Heart left ventricle (tissue), 16 donors: ENCODE results near the gene CYB5D1. TPM values are rescaled to one million over a fixed set of nuclear protein-coding genes. Genes with fewer than 3 reads are reported as not detected.

Source experiments
- ATAC-seq, 4 donors: fragments of 200-7000 bp; cut with Tn5 transposase; one replicate each; pipeline ENCODE4 v1.9.1; 2020 to 2022; ENCODE audit warnings: moderate library complexity in 4 of 4, mild to moderate bottlenecking in 3 of 4, moderate number of reproducible peaks in 1 of 4
- DNase-seq, 5 donors: peaks; one replicate each; pipeline ENCODE4 v3.0.0-alpha.2; 2020
- H3K27ac ChIP-seq, 12 donors: fragments of 200-600 bp; sonication (generic) in 4 of 12; one replicate each; pipeline versions ENCODE4 v1.5.0 to v1.8.0; 2016 to 2022; ENCODE audit warnings: mild to moderate bottlenecking in 2 of 12
- H3K27me3 ChIP-seq, 9 donors: fragments of 200-600 bp; sonication (generic) in 2 of 9; one replicate each; pipeline versions ENCODE4 v1.5.1 to v1.8.0; 2016 to 2022; ENCODE audit warnings: mild to moderate bottlenecking in 3 of 9
- H3K36me3 ChIP-seq, 9 donors: fragments of 200-600 bp; sonication (generic) in 2 of 9; one replicate each; pipeline versions ENCODE4 v1.5.0 to v1.8.0; 2018 to 2022; ENCODE audit warnings: mild to moderate bottlenecking in 2 of 9
- H3K4me1 ChIP-seq, 12 donors: fragments of 200-600 bp; sonication (generic) in 4 of 12; one replicate each; pipeline versions ENCODE4 v1.5.0 to v1.8.0; 2016 to 2022; ENCODE audit warnings: mild to moderate bottlenecking in 3 of 12
- H3K4me3 ChIP-seq, 12 donors: fragments of 200-600 bp; sonication (generic) in 4 of 12; one replicate each; pipeline versions ENCODE4 v1.5.0 to v1.8.0; 2017 to 2022; ENCODE audit warnings: mild to moderate bottlenecking in 9 of 12, moderate library complexity in 4 of 12
- H3K9me3 ChIP-seq, 12 donors: fragments of 200-600 bp; sonication (generic) in 4 of 12; one replicate each; pipeline versions ENCODE4 v1.5.0 to v1.8.0; 2016 to 2022; ENCODE audit warnings: mild to moderate bottlenecking in 1 of 12
- CTCF ChIP-seq, 12 donors: fragments of 200-600 bp; sonication (generic) in 4 of 12; IDR thresholded peaks; one replicate each; pipeline versions ENCODE4 v1.5.0 to v1.8.0; 2018 to 2022; ENCODE audit warnings: antibody characterized with exemption in 12 of 12, mild to moderate bottlenecking in 5 of 12
- POLR2A ChIP-seq, 2 donors: fragments of 450-650 bp; IDR thresholded peaks; one replicate each; pipeline ENCODE4 v1.6.1; 2017; ENCODE audit warnings: antibody characterized with exemption in 2 of 2, mild to moderate bottlenecking in 2 of 2, moderate library complexity in 2 of 2
- WGBS, 4 donors: extraction: QIAGEN DNeasy Blood & Tissue Kit in 2 of 4; methylation state at CpG; one replicate each; pipeline versions ENCODE4 v1.1.5 to v1.1.7; 2013 to 2018; 5-methylcytosine and 5-hydroxymethylcytosine counted together
- intact Hi-C, 10 donors: fragments of 100-400 bp; cut with DNase I; formaldehyde crosslinking; loops; one replicate each; pipeline versions ENCODE4 v1.11.1 to v1.14.2; 2022
- polyA plus RNA-seq, 2 donors: library from polyadenylated mRNA; stranded (reverse); fragments of 200-250 nt; gene quantifications; one replicate each; pipeline ENCODE4 v1.2.3, GENCODE V29; 2013
- total RNA-seq, 9 donors: library from RNA; depleted of rRNA in 2 of 9; stranded (reverse); fragments of >200 nt in 2 of 9; fragmentation: NEBNext Ultra II Directional in 3 of 9; extraction: Animal tissue kit (Norgen Biotek cat#: 25700) in 3 of 9; gene quantifications; one replicate each; pipeline versions ENCODE4 v1.1.0 to v1.2.4, GENCODE V29; 2016 to 2023
- donor health status: ischemic (EF 13 %, LVEDD 7.1; RV severe dilation, severe dysfunction).
- donor health status: healthy with polysubstance abuse.
- donor health status: DM: no; HTN: yes; CAD: no.
- donor health status: DM: no; HTN: no; CAD: no.
- donor health status: ischemic (EF 25% LVEDD 6.9; RV normal size, moderate dysfunction).
- donor health status: ischemic (EF 25% LVEDD 5.7; RV mildly dilated, moderate dysfunction).
- donor health status: healthy.
- donor health status: DM: yes; HTN: yes; CAD: no.
- donor health status: ischemic (EF 35%, LVEDD 5.7; RV mildly dilated, moderate dysfunction).
- donor health status: nonischemic (EF 11% LVEDD 7.7; RV severe dilation, severe dysfunction).
- donor health status: DM: yes; HTN: yes; CAD: no.
- donor health status: PGD.
- donor health status: ischemic (EF 29% LVEDD 5.4; RV normal size, mild dysfunction).
- donor health status: nonischemic (EF 23%, LVEDD 6.1; RV moderate dilation, normal function).

CYB5D1 gene
- total and polyA plus RNA-seq, 11 donors = 9.3 to 20.4 (median 15.5) TPM

GRCh38 chr17:7911116-7911515 is 53.3 kb downstream of the CYB5D1 start:
- 73 to 80% (median 78%) methylated on average over 9 of the region's 9 CpGs for WGBS, 4 donors
- no peak overlapping the region for H3K27ac ChIP-seq
- no peak overlapping the region for H3K4me3 ChIP-seq
- no peaks in the 10 kb centered on the region for H3K27me3 ChIP-seq
- no peak for DNase-seq
- TF ChIP-seq CTCF (IDR thresholded peaks at IDR 0.05) (no peak), POLR2A (IDR thresholded peaks at IDR 0.05) (no peak)
- H3K36me3 ChIP-seq = peaks cover 0 to 61% (median 54%) of the 10 kb centered on the region in 9 donors
- no peak for ATAC-seq
- intact Hi-C loops = loop anchor here in 9 of 10 donors (5.0 to 10.0 kb wide), 3 partner anchors 131 to 146 kb away; no protein-coding TSS in a partner anchor
- no peaks in the 10 kb centered on the region for H3K9me3 ChIP-seq
- H3K4me1 ChIP-seq = peaks cover 0 to 23% (median 15%) of the 10 kb centered on the region in 12 donors

Other genes with a start within 250 kb of the CYB5D1 start
- 100 to 1,000 TPM in 4 of 9 donors, 10 to 100 TPM in 5; 68.0 to 121 (median 98.6) TPM for gene FXR2, start 243.1 kb upstream of the CYB5D1 start, total RNA-seq
- 100 to 1,000 TPM in 1 of 2 donors, 10 to 100 TPM in 1; 72.4 to 123 TPM for gene FXR2, start 243.1 kb upstream of the CYB5D1 start, polyA plus RNA-seq
- gene SAT2, start 230.2 kb upstream of the CYB5D1 start, total RNA-seq = 10 to 100 TPM; 50.0 to 76.0 (median 57.3) TPM
- 100 to 1,000 TPM; 113 to 131 TPM for gene SAT2, start 230.2 kb upstream of the CYB5D1 start, polyA plus RNA-seq
- gene SHBG, start 227.9 kb upstream of the CYB5D1 start, total RNA-seq = 1 to 10 TPM in 1 of 9 donors, under 1 TPM in 4, not detected in 4; 0.56 to 1.1 (median 0.66) TPM
- under 1 TPM; 0.28 to 0.61 TPM for gene SHBG, start 227.9 kb upstream of the CYB5D1 start, polyA plus RNA-seq
- 1 to 10 TPM; 1.3 to 6.6 (median 2.9) TPM for gene ATP1B2, start 207.1 kb upstream of the CYB5D1 start, total RNA-seq
- 1 to 10 TPM in 1 of 2 donors, under 1 TPM in 1; 0.60 to 2.6 TPM for gene ATP1B2, start 207.1 kb upstream of the CYB5D1 start, polyA plus RNA-seq
- 10 to 100 TPM; 10.0 to 44.6 (median 12.8) TPM for gene TP53, start 170.5 kb upstream of the CYB5D1 start, total RNA-seq
- gene TP53, start 170.5 kb upstream of the CYB5D1 start, polyA plus RNA-seq = 1 to 10 TPM; 6.8 to 9.0 TPM
- gene WRAP53, start 169.5 kb upstream of the CYB5D1 start, total RNA-seq = 1 to 10 TPM; 3.7 to 9.8 (median 4.8) TPM
- 10 to 100 TPM in 1 of 2 donors, 1 to 10 TPM in 1; 5.4 to 12.0 TPM for gene WRAP53, start 169.5 kb upstream of the CYB5D1 start, polyA plus RNA-seq
- gene EFNB3, start 152.8 kb upstream of the CYB5D1 start, total RNA-seq = 1 to 10 TPM in 1 of 9 donors, under 1 TPM in 8; 0.10 to 4.6 (median 0.36) TPM
- under 1 TPM; 0.15 to 0.43 TPM for gene EFNB3, start 152.8 kb upstream of the CYB5D1 start, polyA plus RNA-seq
- under 1 TPM in 5 of 9 donors, not detected in 4; 0.02 to 0.56 (median 0.05) TPM for gene DNAH2, start 140.3 kb upstream of the CYB5D1 start, total RNA-seq
- under 1 TPM; 0.04 TPM for gene DNAH2, start 140.3 kb upstream of the CYB5D1 start, polyA plus RNA-seq
- 10 to 100 TPM in 8 of 9 donors, 1 to 10 TPM in 1; 7.4 to 29.3 (median 24.8) TPM for gene KDM6B, start 23.8 kb upstream of the CYB5D1 start, total RNA-seq
- 10 to 100 TPM; 11.6 to 14.4 TPM for gene KDM6B, start 23.8 kb upstream of the CYB5D1 start, polyA plus RNA-seq
- gene TMEM88, start 2.9 kb upstream of the CYB5D1 start, total RNA-seq = 100 to 1,000 TPM in 1 of 9 donors, 10 to 100 TPM in 8; 16.7 to 130 (median 27.0) TPM
- 100 to 1,000 TPM in 1 of 2 donors, 10 to 100 TPM in 1; 97.7 to 112 TPM for gene TMEM88, start 2.9 kb upstream of the CYB5D1 start, polyA plus RNA-seq
- gene NAA38, start 444 bp upstream of the CYB5D1 start, total RNA-seq = 100 to 1,000 TPM in 1 of 9 donors, 10 to 100 TPM in 8; 60.9 to 141 (median 72.4) TPM
- 100 to 1,000 TPM in 1 of 2 donors, 10 to 100 TPM in 1; 75.2 to 179 TPM for gene NAA38, start 444 bp upstream of the CYB5D1 start, polyA plus RNA-seq
- 10 to 100 TPM in 6 of 9 donors, 1 to 10 TPM in 3; 6.7 to 30.6 (median 13.6) TPM for gene CHD3, start 30.8 kb downstream of the CYB5D1 start, total RNA-seq
- 10 to 100 TPM; 17.5 to 17.9 TPM for gene CHD3, start 30.8 kb downstream of the CYB5D1 start, polyA plus RNA-seq
- 1 to 10 TPM in 5 of 9 donors, under 1 TPM in 4; 0.51 to 4.9 (median 1.1) TPM for gene RNF227, start 58.3 kb downstream of the CYB5D1 start, total RNA-seq
- under 1 TPM; 0.79 to 0.88 TPM for gene RNF227, start 58.3 kb downstream of the CYB5D1 start, polyA plus RNA-seq
- gene KCNAB3, start 71.9 kb downstream of the CYB5D1 start, total RNA-seq = 1 to 10 TPM in 2 of 9 donors, under 1 TPM in 5, not detected in 2; 0.19 to 1.7 (median 0.38) TPM
- gene KCNAB3, start 71.9 kb downstream of the CYB5D1 start, polyA plus RNA-seq = under 1 TPM; 0.22 to 0.88 TPM
- 100 to 1,000 TPM in 6 of 9 donors, 10 to 100 TPM in 3; 60.8 to 170 (median 125) TPM for gene TRAPPC1, start 73.9 kb downstream of the CYB5D1 start, total RNA-seq
- 100 to 1,000 TPM; 136 to 156 TPM for gene TRAPPC1, start 73.9 kb downstream of the CYB5D1 start, polyA plus RNA-seq
- 10 to 100 TPM in 4 of 9 donors, 1 to 10 TPM in 5; 7.9 to 19.2 (median 9.7) TPM for gene CNTROB, start 74.2 kb downstream of the CYB5D1 start, total RNA-seq
- 10 to 100 TPM; 11.2 to 15.4 TPM for gene CNTROB, start 74.2 kb downstream of the CYB5D1 start, polyA plus RNA-seq
- not detected for gene GUCY2D, start 144.6 kb downstream of the CYB5D1 start, total RNA-seq
- gene GUCY2D, start 144.6 kb downstream of the CYB5D1 start, polyA plus RNA-seq = under 1 TPM in 1 of 2 donors, not detected in 1; 0.04 TPM
- 1 to 10 TPM in 1 of 9 donors, under 1 TPM in 4, not detected in 4; 0.07 to 2.2 (median 0.18) TPM for gene ALOX15B, start 181.1 kb downstream of the CYB5D1 start, total RNA-seq
- 1 to 10 TPM in 1 of 2 donors, under 1 TPM in 1; 0.23 to 1.4 TPM for gene ALOX15B, start 181.1 kb downstream of the CYB5D1 start, polyA plus RNA-seq
- gene ALOX12B, start 229.7 kb downstream of the CYB5D1 start, total RNA-seq = not detected
- not detected for gene ALOX12B, start 229.7 kb downstream of the CYB5D1 start, polyA plus RNA-seq